K562 (cell line): Measurements from ENCODE around the gene SPIB. TPM values are rescaled to one million over a fixed set of nuclear protein-coding genes. Genes with fewer than 3 reads are reported as not detected.

Experiments
- ATF1 ChIP-seq, 2 experiments: fragments of 450-650 bp in 1 of 2; IDR thresholded peaks; 2 replicates each; pipeline ENCODE4 v1.6.1; 2016; ENCODE audit warnings: missing compliant biosample characterization in 1 of 2, missing genetic modification characterization in 1 of 2
- BCL6 ChIP-seq: fragments of 250-450 bp; sonication (Bioruptor Pico); IDR thresholded peaks from 2 replicates; pipeline ENCODE4 v1.4.0; 2020
- BDP1 ChIP-seq: IDR thresholded peaks from 3 replicates; pipeline ENCODE4 v1.6.1; 2011; ENCODE audit not compliant: insufficient read length, insufficient read depth
- DACH1 ChIP-seq: fragments of 450-650 bp; IDR thresholded peaks from 2 replicates; pipeline ENCODE4 v1.6.1; 2018; ENCODE audit not compliant: partially characterized antibody
- ELF2 ChIP-seq: fragments of 250-450 bp; sonication (Bioruptor Pico); IDR thresholded peaks from 2 replicates; pipeline ENCODE4 v1.5.0; 2021; ENCODE audit warnings: mild to moderate bottlenecking
- ELF4 ChIP-seq: fragments of 450-650 bp; formaldehyde crosslinking; IDR thresholded peaks from 2 replicates; pipeline ENCODE4 v1.4.0; 2022; ENCODE audit warnings: missing genetic modification characterization
- FUS ChIP-seq: fragments of 200-400 bp; formaldehyde crosslinking; optimal IDR thresholded peaks from 2 replicates; pipeline ENCODE3; 2017; ENCODE audit warnings: low read depth, low read length
- HLTF ChIP-seq: fragments of 450-650 bp; IDR thresholded peaks from 2 replicates; pipeline ENCODE4 v1.6.1; 2016
- HNRNPK ChIP-seq: fragments of 200-400 bp; formaldehyde crosslinking; IDR thresholded peaks from one replicate; pipeline ENCODE4 v1.6.1; 2018; ENCODE audit warnings: mild to moderate bottlenecking, low read depth, low read length; ENCODE audit not compliant: poor library complexity, severe bottlenecking
- HSF4 ChIP-seq: fragments of 250-450 bp; sonication (Bioruptor Pico); IDR thresholded peaks from 2 replicates; pipeline ENCODE4 v2.1.2; 2022; ENCODE audit warnings: mild to moderate bottlenecking, moderate library complexity, borderline replicate concordance
- LEF1 ChIP-seq: fragments of 450-650 bp; IDR thresholded peaks from 2 replicates; pipeline ENCODE4 v1.6.1; 2016; ENCODE audit warnings: mild to moderate bottlenecking
- NR2C1 ChIP-seq, 2 experiments: fragments of 450-650 bp; IDR thresholded peaks; 2 replicates each; pipeline ENCODE4 v1.6.1; 2017; ENCODE audit warnings: mild to moderate bottlenecking in 2 of 2, antibody characterized with exemption in 1 of 2, inconsistent platforms in 1 of 2, missing compliant biosample characterization in 1 of 2, missing genetic modification characterization in 1 of 2
- POU5F1 ChIP-seq: fragments of 150-350 bp; IDR thresholded peaks from 2 replicates; pipeline ENCODE4 v1.6.1; 2014; ENCODE audit warnings: borderline replicate concordance, low read length, low read depth, mild to moderate bottlenecking; ENCODE audit not compliant: partially characterized antibody
- RBM34 ChIP-seq: fragments of 200-400 bp; formaldehyde crosslinking; IDR thresholded peaks from 2 replicates; pipeline ENCODE4 v1.6.1; 2018; ENCODE audit warnings: low read length, borderline replicate concordance; ENCODE audit not compliant: insufficient read depth
- SMARCE1 ChIP-seq: fragments of 450-650 bp; IDR thresholded peaks from 2 replicates; pipeline ENCODE4 v1.7.1; 2016; ENCODE audit warnings: mild to moderate bottlenecking
- SOX6 ChIP-seq: fragments of 450-650 bp; IDR thresholded peaks from 2 replicates; pipeline ENCODE4 v1.6.1; 2014; ENCODE audit warnings: mild to moderate bottlenecking
- STAG1 ChIP-seq: sonication (generic); formaldehyde crosslinking; IDR thresholded peaks from 2 replicates; pipeline ENCODE4 v1.5.0; 2020; ENCODE audit warnings: missing genetic modification reagents, borderline replicate concordance
- ZNF133 ChIP-seq: fragments of 250-450 bp; sonication (Bioruptor Pico); IDR thresholded peaks from 2 replicates; pipeline ENCODE4 v1.4.0; 2020; ENCODE audit warnings: mild to moderate bottlenecking
- ZNF282 ChIP-seq: sonication (generic); formaldehyde crosslinking; IDR thresholded peaks from 2 replicates; pipeline ENCODE4 v1.8.1; 2023; ENCODE audit warnings: missing genetic modification reagents
- ZNF79 ChIP-seq: fragments of 250-450 bp; sonication (Bioruptor Pico); IDR thresholded peaks from 2 replicates; pipeline ENCODE4 v1.4.0; 2020; ENCODE audit warnings: low read depth, mild to moderate bottlenecking, moderate library complexity
- ZSCAN32 ChIP-seq: fragments of 450-650 bp; formaldehyde crosslinking; IDR thresholded peaks from 2 replicates; pipeline ENCODE4 v1.4.0; 2020; ENCODE audit warnings: mild to moderate bottlenecking, moderate library complexity
- polyA plus RNA-seq, 8 experiments: library from polyadenylated mRNA; depleted of rRNA in 4 of 8; stranded (reverse) in 5 of 8; unstranded in 3 of 8; fragments of >200 nt; fragmentation: Nextera tagmentation in 2 of 8; fragmentation: Illumina TruSeq in 1 of 8; extraction: Ambion mirVana in 2 of 8; extraction: Trizol in 1 of 8; gene quantifications; 2 replicates each; pipeline versions ENCODE4 v1.2.1 to v1.2.3, GENCODE V29; 2011 to 2014; ENCODE audit warnings: inconsistent platforms in 1 of 8, missing spikeins in 1 of 8
- total RNA-seq, 7 experiments: library from RNA; depleted of rRNA in 6 of 7; stranded (reverse); fragments of >200 nt in 6 of 7; fragmentation: Illumina TruSeq in 2 of 7; extraction: Trizol in 2 of 7; gene quantifications; 2 replicates each; pipeline versions ENCODE4 v1.2.1 to v1.2.3, GENCODE V29; 2011 to 2021; ENCODE audit warnings: low replicate concordance in 1 of 7
- TF ChIP-seq, protein P1 (sequence below): sonication (generic); IDR thresholded peaks from 2 replicates; pipeline ENCODE4 v1.6.1; 2016
- TF ChIP-seq, protein P2 (sequence below): fragments of 450-650 bp; IDR thresholded peaks from 2 replicates; pipeline ENCODE4 v1.6.1; 2016; ENCODE audit warnings: mild to moderate bottlenecking
- TF ChIP-seq, protein P3 (sequence below): sonication (generic); formaldehyde crosslinking; IDR thresholded peaks from 2 replicates; pipeline ENCODE4 v1.8.0; 2022; ENCODE audit warnings: missing genetic modification reagents, mild to moderate bottlenecking, borderline replicate concordance
- TF ChIP-seq, protein P4 (sequence below): fragments of 250-450 bp; sonication (Bioruptor Pico); IDR thresholded peaks from 2 replicates; pipeline ENCODE4 v1.5.0; 2020; ENCODE audit warnings: mild to moderate bottlenecking

The SPIB gene
- total and polyA plus RNA-seq, 9 of the 15 experiments (the other 6 are each of a cell fraction or from before 2014, with no cell fraction given): 0.06 to 1.0 (median 0.43) TPM; not detected in 1

DNA sequence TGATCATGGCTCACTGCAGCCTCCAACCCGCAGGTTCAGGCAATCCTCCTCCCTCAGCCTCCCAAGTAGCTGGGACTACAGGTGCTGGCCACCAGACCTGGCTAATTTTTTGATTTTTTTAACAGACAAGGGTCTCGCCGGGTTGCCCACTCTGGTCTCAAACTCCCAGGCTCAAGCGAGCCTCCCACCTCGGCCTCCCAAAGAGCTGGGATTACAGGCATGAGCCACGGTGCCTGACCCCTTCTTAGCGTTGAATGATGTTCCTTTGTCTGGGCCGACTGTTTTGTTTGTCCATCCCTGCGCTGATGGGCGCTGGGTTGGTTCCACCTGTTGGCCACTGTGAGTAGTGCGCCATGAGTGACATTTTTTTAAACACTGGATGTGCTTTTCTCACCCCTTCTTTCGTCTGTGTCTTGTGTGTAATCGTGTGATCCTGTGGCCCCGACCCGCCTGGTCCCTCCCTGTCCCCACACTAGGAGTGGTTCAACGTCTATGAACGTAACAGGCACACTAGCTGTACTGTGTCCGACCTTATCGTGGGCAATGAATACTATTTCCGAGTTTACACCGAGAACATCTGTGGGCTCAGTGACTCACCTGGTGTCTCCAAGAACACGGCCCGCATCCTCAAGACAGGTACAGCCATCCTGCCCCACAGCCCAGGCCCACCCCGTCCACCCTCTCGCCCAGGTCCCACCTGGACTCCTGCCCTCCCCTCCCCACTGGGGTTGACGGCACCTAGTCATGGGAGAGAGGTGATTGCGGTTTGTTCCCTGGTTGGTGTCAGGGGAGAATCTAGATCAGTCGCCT, 42.5 kb downstream of the SPIB start (continued):
- TF ChIP-seq LEF1 (no peak), RBM34 (no peak), HSF4 (no peak), POU5F1 (no peak), ATF1 (CRISPR knock-in tag; IDR thresholded peaks at IDR 0.05) (no peak), ATF1 (tag; IDR thresholded peaks at IDR 0.05) (peak; percentile 29; the same call in 1 of the 2 replicates), SMARCE1 (no peak), ELF4 (CRISPR knock-in tag) (no peak), NR2C1 (IDR thresholded peaks at IDR 0.05) (peak; percentile 35; the same call in 1 of the 2 replicates), NR2C1 (tag; IDR thresholded peaks at IDR 0.05) (no peak), BDP1 (no peak), ELF2 (no peak), SOX6 (peak; percentile 84), ZNF79 (CRISPR knock-in tag) (no peak), DACH1 (no peak), HNRNPK (no peak), FUS (no peak), HLTF (no peak), BCL6 (CRISPR knock-in tag) (no peak), ZNF282 (no peak), ZNF133 (CRISPR knock-in tag) (no peak), STAG1 (peak; percentile 78; the same call in 1 of the 2 replicates), ZSCAN32 (CRISPR knock-in tag) (no peak)
- TF ChIP-seq, protein P1, sequence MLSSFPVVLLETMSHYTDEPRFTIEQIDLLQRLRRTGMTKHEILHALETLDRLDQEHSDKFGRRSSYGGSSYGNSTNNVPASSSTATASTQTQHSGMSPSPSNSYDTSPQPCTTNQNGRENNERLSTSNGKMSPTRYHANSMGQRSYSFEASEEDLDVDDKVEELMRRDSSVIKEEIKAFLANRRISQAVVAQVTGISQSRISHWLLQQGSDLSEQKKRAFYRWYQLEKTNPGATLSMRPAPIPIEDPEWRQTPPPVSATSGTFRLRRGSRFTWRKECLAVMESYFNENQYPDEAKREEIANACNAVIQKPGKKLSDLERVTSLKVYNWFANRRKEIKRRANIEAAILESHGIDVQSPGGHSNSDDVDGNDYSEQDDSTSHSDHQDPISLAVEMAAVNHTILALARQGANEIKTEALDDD: no peak
- TF ChIP-seq, protein P2, sequence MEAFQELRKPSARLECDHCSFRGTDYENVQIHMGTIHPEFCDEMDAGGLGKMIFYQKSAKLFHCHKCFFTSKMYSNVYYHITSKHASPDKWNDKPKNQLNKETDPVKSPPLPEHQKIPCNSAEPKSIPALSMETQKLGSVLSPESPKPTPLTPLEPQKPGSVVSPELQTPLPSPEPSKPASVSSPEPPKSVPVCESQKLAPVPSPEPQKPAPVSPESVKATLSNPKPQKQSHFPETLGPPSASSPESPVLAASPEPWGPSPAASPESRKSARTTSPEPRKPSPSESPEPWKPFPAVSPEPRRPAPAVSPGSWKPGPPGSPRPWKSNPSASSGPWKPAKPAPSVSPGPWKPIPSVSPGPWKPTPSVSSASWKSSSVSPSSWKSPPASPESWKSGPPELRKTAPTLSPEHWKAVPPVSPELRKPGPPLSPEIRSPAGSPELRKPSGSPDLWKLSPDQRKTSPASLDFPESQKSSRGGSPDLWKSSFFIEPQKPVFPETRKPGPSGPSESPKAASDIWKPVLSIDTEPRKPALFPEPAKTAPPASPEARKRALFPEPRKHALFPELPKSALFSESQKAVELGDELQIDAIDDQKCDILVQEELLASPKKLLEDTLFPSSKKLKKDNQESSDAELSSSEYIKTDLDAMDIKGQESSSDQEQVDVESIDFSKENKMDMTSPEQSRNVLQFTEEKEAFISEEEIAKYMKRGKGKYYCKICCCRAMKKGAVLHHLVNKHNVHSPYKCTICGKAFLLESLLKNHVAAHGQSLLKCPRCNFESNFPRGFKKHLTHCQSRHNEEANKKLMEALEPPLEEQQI: no peak
- TF ChIP-seq, protein P3, sequence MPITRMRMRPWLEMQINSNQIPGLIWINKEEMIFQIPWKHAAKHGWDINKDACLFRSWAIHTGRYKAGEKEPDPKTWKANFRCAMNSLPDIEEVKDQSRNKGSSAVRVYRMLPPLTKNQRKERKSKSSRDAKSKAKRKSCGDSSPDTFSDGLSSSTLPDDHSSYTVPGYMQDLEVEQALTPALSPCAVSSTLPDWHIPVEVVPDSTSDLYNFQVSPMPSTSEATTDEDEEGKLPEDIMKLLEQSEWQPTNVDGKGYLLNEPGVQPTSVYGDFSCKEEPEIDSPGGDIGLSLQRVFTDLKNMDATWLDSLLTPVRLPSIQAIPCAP (CRISPR knock-in tag): no peak
- TF ChIP-seq, protein P4, sequence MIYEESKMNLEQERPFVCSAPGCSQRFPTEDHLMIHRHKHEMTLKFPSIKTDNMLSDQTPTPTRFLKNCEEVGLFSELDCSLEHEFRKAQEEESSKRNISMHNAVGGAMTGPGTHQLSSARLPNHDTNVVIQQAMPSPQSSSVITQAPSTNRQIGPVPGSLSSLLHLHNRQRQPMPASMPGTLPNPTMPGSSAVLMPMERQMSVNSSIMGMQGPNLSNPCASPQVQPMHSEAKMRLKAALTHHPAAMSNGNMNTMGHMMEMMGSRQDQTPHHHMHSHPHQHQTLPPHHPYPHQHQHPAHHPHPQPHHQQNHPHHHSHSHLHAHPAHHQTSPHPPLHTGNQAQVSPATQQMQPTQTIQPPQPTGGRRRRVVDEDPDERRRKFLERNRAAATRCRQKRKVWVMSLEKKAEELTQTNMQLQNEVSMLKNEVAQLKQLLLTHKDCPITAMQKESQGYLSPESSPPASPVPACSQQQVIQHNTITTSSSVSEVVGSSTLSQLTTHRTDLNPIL (CRISPR knock-in tag): no peak
